Neural cell (in vitro differentiated cells): ENCODE data around the gene SLC20A1. TPM values are rescaled to one million over a fixed set of nuclear protein-coding genes. Genes with fewer than 3 reads are reported as not detected.

Experiments used
- H2AFZ ChIP-seq: fragments of 200-600, 300-800 bp; sonication (generic), shearing (Covaris generic); 2 replicates; pipeline ENCODE4 v1.6.0; 2014; ENCODE audit warnings: low read depth, mild to moderate bottlenecking, antibody characterized with exemption, low read length, moderate library complexity
- H3F3A ChIP-seq: fragments of 200-600 bp; shearing (Covaris generic); 2 replicates; pipeline ENCODE4 v1.6.1; 2016; ENCODE audit warnings: mild to moderate bottlenecking, moderate library complexity, mixed read lengths, antibody characterized with exemption, low read length; ENCODE audit not compliant: insufficient read depth, poor library complexity, severe bottlenecking
- H3K27ac ChIP-seq: fragments of 200-600, 300-800 bp; sonication (generic), shearing (Covaris generic); 2 replicates; pipeline ENCODE4 v1.5.1; 2014; ENCODE audit warnings: mild to moderate bottlenecking, low read length, moderate library complexity
- H3K27me3 ChIP-seq: fragments of 300-800, 200-600 bp; sonication (generic), shearing (Covaris generic); 2 replicates; pipeline ENCODE4 v1.6.0; 2014; ENCODE audit warnings: mild to moderate bottlenecking, low read depth, low read length, moderate library complexity; ENCODE audit not compliant: insufficient read depth
- H3K36me3 ChIP-seq: fragments of 300-800, 200-600 bp; sonication (generic), shearing (Covaris generic); 2 replicates; pipeline ENCODE4 v1.5.1; 2014; ENCODE audit warnings: mild to moderate bottlenecking, antibody characterized with exemption, low read length, moderate library complexity; ENCODE audit not compliant: insufficient read depth
- H3K4me2 ChIP-seq: fragments of 300-800, 200-600 bp; sonication (generic), shearing (Covaris generic); 2 replicates; pipeline ENCODE4 v1.6.0; 2014; ENCODE audit warnings: mild to moderate bottlenecking, low read length
- H3K4me3 ChIP-seq: fragments of 300-800, 200-600 bp; sonication (generic), shearing (Covaris generic); 2 replicates; pipeline ENCODE4 v1.5.1; 2014; ENCODE audit warnings: mild to moderate bottlenecking, low read length, moderate library complexity
- H3K79me2 ChIP-seq: fragments of 200-600 bp; shearing (Covaris generic); replicated peaks from 2 replicates; pipeline ENCODE4 v1.6.0; 2014; ENCODE audit warnings: mild to moderate bottlenecking, low read length, moderate library complexity; ENCODE audit not compliant: insufficient read depth
- H3K9ac ChIP-seq: fragments of 300-800, 200-600 bp; sonication (generic), shearing (Covaris generic); 2 replicates; pipeline ENCODE4 v1.6.1; 2016; ENCODE audit warnings: mild to moderate bottlenecking, low read length, mixed read lengths
- H3K9me2 ChIP-seq: fragments of 200-600 bp; shearing (Covaris generic); 2 replicates; pipeline ENCODE4 v1.6.1; 2016; ENCODE audit warnings: mild to moderate bottlenecking, low read length, mixed read lengths; ENCODE audit not compliant: insufficient read depth
- H3K9me3 ChIP-seq: fragments of 200-600, 300-800 bp; sonication (generic), shearing (Covaris generic); 2 replicates; pipeline ENCODE4 v1.6.1; 2016; ENCODE audit warnings: mild to moderate bottlenecking, mixed run types, low read length, moderate library complexity, mixed read lengths
- H4K20me1 ChIP-seq: fragments of 200-600 bp; shearing (Covaris generic); 2 replicates; pipeline ENCODE4 v1.6.1; 2016; ENCODE audit warnings: mild to moderate bottlenecking, mixed run types; ENCODE audit not compliant: insufficient read depth
- CTCF ChIP-seq: fragments of 450-650 bp; IDR thresholded peaks from 2 replicates; pipeline ENCODE4 v1.5.1; 2014; ENCODE audit warnings: antibody characterized with exemption, mild to moderate bottlenecking, moderate library complexity; ENCODE audit not compliant: poor library complexity, severe bottlenecking
- EP300 ChIP-seq: fragments of 450-650 bp; conservative IDR thresholded peaks from 2 replicates; pipeline ENCODE4 v1.6.1; 2014; ENCODE audit warnings: antibody characterized with exemption, mild to moderate bottlenecking, moderate library complexity; ENCODE audit not compliant: poor library complexity, severe bottlenecking
- EZH2 ChIP-seq: fragments of 200-600, 300-800 bp; shearing (Covaris generic), sonication (generic); IDR thresholded peaks from 2 replicates; pipeline ENCODE4 v1.6.1; 2014; ENCODE audit warnings: antibody characterized with exemption, low read length, borderline replicate concordance, mild to moderate bottlenecking; ENCODE audit not compliant: insufficient read depth, poor library complexity, severe bottlenecking
- MXI1 ChIP-seq: fragments of 450-650 bp; conservative IDR thresholded peaks from 2 replicates; pipeline ENCODE4 v1.6.1; 2014; ENCODE audit warnings: antibody characterized with exemption, mild to moderate bottlenecking; ENCODE audit not compliant: poor library complexity, severe bottlenecking
- POLR2AphosphoS5 ChIP-seq: IDR thresholded peaks from 2 replicates; pipeline ENCODE4 v1.6.1; 2012
- RAD21 ChIP-seq: fragments of 450-650 bp; conservative IDR thresholded peaks from 2 replicates; pipeline ENCODE4 v1.6.1; 2014; ENCODE audit warnings: antibody characterized with exemption, mild to moderate bottlenecking, moderate library complexity
- REST ChIP-seq: IDR thresholded peaks from 2 replicates; pipeline ENCODE4 v1.6.1; 2012; ENCODE audit warnings: borderline replicate concordance
- SMC3 ChIP-seq: fragments of 450-650 bp; conservative IDR thresholded peaks from 2 replicates; pipeline ENCODE4 v1.6.1; 2014; ENCODE audit warnings: antibody characterized with exemption, mild to moderate bottlenecking, moderate library complexity; ENCODE audit not compliant: poor library complexity
- TAF1 ChIP-seq: IDR thresholded peaks from 2 replicates; pipeline ENCODE4 v1.6.1; 2012; ENCODE audit warnings: low read depth
- polyA plus RNA-seq: library from polyadenylated mRNA; depleted of rRNA; stranded (reverse); fragments of >200 nt; gene quantifications from 2 replicates; pipeline ENCODE4 v1.2.3, GENCODE V29; 2014

Gene SLC20A1
- polyA plus RNA-seq, 1 donor from 2014 or later = 61.4 TPM

- Histone ChIP-seq H3K9me3 (no peaks in the 10 kb centered on the region), H3K36me3 (no peaks in the 10 kb centered on the region), H3K9me2 (no peaks in the 10 kb centered on the region), H3K27me3 (no peaks in the 10 kb centered on the region), H3K79me2 (no peaks in the 10 kb centered on the region), H3K4me2 (no peak overlapping the region), H3K4me3 (no peak overlapping the region), H4K20me1 (no peaks in the 10 kb centered on the region), H2AFZ (no peak overlapping the region), H3F3A (no peaks in the 10 kb centered on the region), H3K9ac (no peak overlapping the region), H3K27ac (no peak overlapping the region)
- TF ChIP-seq RAD21 (no peak), EP300 (no peak), SMC3 (no peak), REST (no peak)
Observed at GRCh38 chr2:112674229-112674628, 28.5 kb downstream of the SLC20A1 start.

GRCh38 chr2:112679484-112679883 lies 33.7 kb downstream of the SLC20A1 start:
- Histone ChIP-seq H4K20me1 (no peaks in the 10 kb centered on the region), H2AFZ (no peak overlapping the region), H3K36me3 (no peaks in the 10 kb centered on the region), H3K9me2 (no peaks in the 10 kb centered on the region), H3F3A (no peaks in the 10 kb centered on the region), H3K9ac (no peak overlapping the region), H3K4me3 (no peak overlapping the region), H3K9me3 (no peaks in the 10 kb centered on the region), H3K27me3 (no peaks in the 10 kb centered on the region), H3K4me2 (no peak overlapping the region), H3K79me2 (no peaks in the 10 kb centered on the region), H3K27ac (no peak overlapping the region)
- TF ChIP-seq TAF1 (no peak), POLR2AphosphoS5 (no peak)

GRCh38 chr2:112680666-112681101 lies 34.9 kb downstream of the SLC20A1 start:
- Histone ChIP-seq H3K9ac (no peak overlapping the region), H3K27ac (no peak overlapping the region), H4K20me1 (no peaks in the 10 kb centered on the region), H3K79me2 (no peaks in the 10 kb centered on the region), H3K36me3 (no peaks in the 10 kb centered on the region), H3F3A (no peaks in the 10 kb centered on the region), H3K4me3 (no peak overlapping the region), H3K9me2 (no peaks in the 10 kb centered on the region), H2AFZ (no peak overlapping the region), H3K9me3 (no peaks in the 10 kb centered on the region), H3K4me2 (no peak overlapping the region), H3K27me3 (no peaks in the 10 kb centered on the region)
- TF ChIP-seq EZH2 (no peak), SMC3 (no peak), POLR2AphosphoS5 (no peak), CTCF (no peak), TAF1 (no peak), EP300 (no peak), MXI1 (no peak), REST (no peak), RAD21 (no peak)
